ENCODE measurements around the gene FOXL1. TPM values are rescaled to one million over a fixed set of nuclear protein-coding genes. Genes with fewer than 3 reads are reported as not detected.

The FOXL1 gene
- total and polyA plus RNA-seq, 9 of the 15 experiments (the other 6 are each of a cell fraction or from before 2014, with no cell fraction given) = not detected

DNA sequence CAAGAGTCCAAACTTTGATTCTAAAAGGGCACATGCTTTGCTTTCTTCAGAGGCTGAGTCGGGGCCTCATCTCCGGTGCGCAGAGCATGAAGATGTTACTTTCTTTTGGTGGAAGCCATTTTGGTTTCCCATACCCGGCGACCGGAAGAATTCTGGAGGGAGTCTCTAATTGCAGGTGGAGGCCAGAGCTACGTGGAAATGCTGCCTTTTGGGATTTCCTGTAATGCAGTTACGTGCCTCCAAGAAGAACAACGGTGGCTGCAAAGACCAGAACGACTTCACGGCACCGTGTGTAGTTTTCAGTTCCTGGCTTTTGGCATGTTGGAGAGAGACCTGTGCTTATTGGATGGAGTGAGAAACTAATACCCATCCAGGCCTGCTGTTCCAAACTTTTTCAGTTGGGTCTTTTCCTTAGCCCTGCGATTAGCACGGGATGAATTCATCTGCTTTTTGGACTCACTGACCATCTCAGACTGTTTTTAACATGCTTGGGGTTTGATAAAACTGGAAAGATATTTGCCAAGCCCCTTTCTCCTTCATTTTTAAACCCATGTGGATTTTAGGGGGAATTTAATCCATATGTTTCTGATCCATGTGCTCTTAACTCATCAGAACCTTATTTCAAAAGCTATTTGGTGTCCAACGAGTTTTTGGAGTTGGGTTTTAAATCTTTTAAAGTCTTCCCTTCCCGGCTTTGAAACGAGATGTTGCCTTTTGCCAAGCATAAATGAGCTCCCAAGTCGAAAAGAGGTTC lies 19.0 kb downstream of the FOXL1 start (continued):
- TF ChIP-seq, protein P1, sequence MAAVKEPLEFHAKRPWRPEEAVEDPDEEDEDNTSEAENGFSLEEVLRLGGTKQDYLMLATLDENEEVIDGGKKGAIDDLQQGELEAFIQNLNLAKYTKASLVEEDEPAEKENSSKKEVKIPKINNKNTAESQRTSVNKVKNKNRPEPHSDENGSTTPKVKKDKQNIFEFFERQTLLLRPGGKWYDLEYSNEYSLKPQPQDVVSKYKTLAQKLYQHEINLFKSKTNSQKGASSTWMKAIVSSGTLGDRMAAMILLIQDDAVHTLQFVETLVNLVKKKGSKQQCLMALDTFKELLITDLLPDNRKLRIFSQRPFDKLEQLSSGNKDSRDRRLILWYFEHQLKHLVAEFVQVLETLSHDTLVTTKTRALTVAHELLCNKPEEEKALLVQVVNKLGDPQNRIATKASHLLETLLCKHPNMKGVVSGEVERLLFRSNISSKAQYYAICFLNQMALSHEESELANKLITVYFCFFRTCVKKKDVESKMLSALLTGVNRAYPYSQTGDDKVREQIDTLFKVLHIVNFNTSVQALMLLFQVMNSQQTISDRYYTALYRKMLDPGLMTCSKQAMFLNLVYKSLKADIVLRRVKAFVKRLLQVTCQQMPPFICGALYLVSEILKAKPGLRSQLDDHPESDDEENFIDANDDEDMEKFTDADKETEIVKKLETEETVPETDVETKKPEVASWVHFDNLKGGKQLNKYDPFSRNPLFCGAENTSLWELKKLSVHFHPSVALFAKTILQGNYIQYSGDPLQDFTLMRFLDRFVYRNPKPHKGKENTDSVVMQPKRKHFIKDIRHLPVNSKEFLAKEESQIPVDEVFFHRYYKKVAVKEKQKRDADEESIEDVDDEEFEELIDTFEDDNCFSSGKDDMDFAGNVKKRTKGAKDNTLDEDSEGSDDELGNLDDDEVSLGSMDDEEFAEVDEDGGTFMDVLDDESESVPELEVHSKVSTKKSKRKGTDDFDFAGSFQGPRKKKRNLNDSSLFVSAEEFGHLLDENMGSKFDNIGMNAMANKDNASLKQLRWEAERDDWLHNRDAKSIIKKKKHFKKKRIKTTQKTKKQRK (IDR thresholded peaks at IDR 0.05; ENCODE audit: borderline replicate concordance, low read depth, low read length) = no peak
- TF ChIP-seq SRF (CRISPR knock-in tag; IDR thresholded peaks at IDR 0.05) (no peak), JUN (IDR thresholded peaks at IDR 0.05; ENCODE audit: borderline replicate concordance, low read depth, low read length) (no peak), JUN (CRISPR knock-in tag; IDR thresholded peaks at IDR 0.05; ENCODE audit: borderline replicate concordance) (no peak), EP300 (IDR thresholded peaks at IDR 0.05; ENCODE audit: low read length) (no peak), HEY1 (CRISPR knock-in tag; IDR thresholded peaks at IDR 0.05; ENCODE audit: borderline replicate concordance) (no peak), TBL1XR1 (IDR thresholded peaks at IDR 0.05; ENCODE audit: low read length in 2 of 2) (no peak), SIX5 (IDR thresholded peaks at IDR 0.05; ENCODE audit: borderline replicate concordance in 1 of 2, insufficient read depth in 1 of 2, low read depth in 1 of 2, low read length in 2 of 2) (no peak), STAG1 (CRISPR knock-in tag; IDR thresholded peaks at IDR 0.05; ENCODE audit: borderline replicate concordance) (no peak), MTA1 (IDR thresholded peaks at IDR 0.05; ENCODE audit: borderline replicate concordance) (no peak), HNRNPK (IDR thresholded peaks at IDR 0.05; ENCODE audit: low read depth, low read length, poor library complexity, severe bottlenecking) (no peak)
- TF ChIP-seq, protein P2, sequence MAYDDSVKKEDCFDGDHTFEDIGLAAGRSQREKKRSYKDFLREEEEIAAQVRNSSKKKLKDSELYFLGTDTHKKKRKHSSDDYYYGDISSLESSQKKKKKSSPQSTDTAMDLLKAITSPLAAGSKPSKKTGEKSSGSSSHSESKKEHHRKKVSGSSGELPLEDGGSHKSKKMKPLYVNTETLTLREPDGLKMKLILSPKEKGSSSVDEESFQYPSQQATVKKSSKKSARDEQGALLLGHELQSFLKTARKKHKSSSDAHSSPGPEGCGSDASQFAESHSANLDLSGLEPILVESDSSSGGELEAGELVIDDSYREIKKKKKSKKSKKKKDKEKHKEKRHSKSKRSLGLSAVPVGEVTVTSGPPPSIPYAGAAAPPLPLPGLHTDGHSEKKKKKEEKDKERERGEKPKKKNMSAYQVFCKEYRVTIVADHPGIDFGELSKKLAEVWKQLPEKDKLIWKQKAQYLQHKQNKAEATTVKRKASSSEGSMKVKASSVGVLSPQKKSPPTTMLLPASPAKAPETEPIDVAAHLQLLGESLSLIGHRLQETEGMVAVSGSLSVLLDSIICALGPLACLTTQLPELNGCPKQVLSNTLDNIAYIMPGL (CRISPR knock-in tag; IDR thresholded peaks at IDR 0.05) = no peak
- TF ChIP-seq, protein P3, sequence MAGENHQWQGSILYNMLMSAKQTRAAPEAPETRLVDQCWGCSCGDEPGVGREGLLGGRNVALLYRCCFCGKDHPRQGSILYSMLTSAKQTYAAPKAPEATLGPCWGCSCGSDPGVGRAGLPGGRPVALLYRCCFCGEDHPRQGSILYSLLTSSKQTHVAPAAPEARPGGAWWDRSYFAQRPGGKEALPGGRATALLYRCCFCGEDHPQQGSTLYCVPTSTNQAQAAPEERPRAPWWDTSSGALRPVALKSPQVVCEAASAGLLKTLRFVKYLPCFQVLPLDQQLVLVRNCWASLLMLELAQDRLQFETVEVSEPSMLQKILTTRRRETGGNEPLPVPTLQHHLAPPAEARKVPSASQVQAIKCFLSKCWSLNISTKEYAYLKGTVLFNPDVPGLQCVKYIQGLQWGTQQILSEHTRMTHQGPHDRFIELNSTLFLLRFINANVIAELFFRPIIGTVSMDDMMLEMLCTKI (IDR thresholded peaks at IDR 0.05; ENCODE audit: partially characterized antibody) = no peak
- TF ChIP-seq, protein P4, sequence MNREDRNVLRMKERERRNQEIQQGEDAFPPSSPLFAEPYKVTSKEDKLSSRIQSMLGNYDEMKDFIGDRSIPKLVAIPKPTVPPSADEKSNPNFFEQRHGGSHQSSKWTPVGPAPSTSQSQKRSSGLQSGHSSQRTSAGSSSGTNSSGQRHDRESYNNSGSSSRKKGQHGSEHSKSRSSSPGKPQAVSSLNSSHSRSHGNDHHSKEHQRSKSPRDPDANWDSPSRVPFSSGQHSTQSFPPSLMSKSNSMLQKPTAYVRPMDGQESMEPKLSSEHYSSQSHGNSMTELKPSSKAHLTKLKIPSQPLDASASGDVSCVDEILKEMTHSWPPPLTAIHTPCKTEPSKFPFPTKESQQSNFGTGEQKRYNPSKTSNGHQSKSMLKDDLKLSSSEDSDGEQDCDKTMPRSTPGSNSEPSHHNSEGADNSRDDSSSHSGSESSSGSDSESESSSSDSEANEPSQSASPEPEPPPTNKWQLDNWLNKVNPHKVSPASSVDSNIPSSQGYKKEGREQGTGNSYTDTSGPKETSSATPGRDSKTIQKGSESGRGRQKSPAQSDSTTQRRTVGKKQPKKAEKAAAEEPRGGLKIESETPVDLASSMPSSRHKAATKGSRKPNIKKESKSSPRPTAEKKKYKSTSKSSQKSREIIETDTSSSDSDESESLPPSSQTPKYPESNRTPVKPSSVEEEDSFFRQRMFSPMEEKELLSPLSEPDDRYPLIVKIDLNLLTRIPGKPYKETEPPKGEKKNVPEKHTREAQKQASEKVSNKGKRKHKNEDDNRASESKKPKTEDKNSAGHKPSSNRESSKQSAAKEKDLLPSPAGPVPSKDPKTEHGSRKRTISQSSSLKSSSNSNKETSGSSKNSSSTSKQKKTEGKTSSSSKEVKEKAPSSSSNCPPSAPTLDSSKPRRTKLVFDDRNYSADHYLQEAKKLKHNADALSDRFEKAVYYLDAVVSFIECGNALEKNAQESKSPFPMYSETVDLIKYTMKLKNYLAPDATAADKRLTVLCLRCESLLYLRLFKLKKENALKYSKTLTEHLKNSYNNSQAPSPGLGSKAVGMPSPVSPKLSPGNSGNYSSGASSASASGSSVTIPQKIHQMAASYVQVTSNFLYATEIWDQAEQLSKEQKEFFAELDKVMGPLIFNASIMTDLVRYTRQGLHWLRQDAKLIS (CRISPR knock-in tag; IDR thresholded peaks at IDR 0.05) = no peak

All from K562 (cell line).